Nephron (organoid): ENCODE measurements around the gene RGS9BP.
"Not testable (repeated sequence)": the region's sequence is repeated elsewhere in the genome, so short reads cannot be mapped to it uniquely, and the experiment has no call there.

Experiments used
- H3K27ac Mint-ChIP-seq, 3 experiments: 2 replicates each; pipeline ENCODE4 v1.8.0; 2020; ENCODE audit warnings: mixed read lengths in 3 of 3, mild to moderate bottlenecking in 2 of 3, moderate library complexity in 1 of 3
- H3K27me3 Mint-ChIP-seq: 2 replicates; pipeline ENCODE4 v1.8.0; 2021; ENCODE audit warnings: low read depth, mild to moderate bottlenecking, moderate library complexity, mixed read lengths
- H3K36me3 Mint-ChIP-seq: 2 replicates; pipeline ENCODE4 v1.8.0; 2020; ENCODE audit warnings: low read depth, mixed read lengths
- H3K4me1 Mint-ChIP-seq: 2 replicates; pipeline ENCODE4 v1.8.0; 2020; ENCODE audit warnings: mixed read lengths
- H3K4me3 Mint-ChIP-seq, 3 experiments: 2 replicates each; pipeline ENCODE4 v1.8.0; 2020; ENCODE audit warnings: mild to moderate bottlenecking in 3 of 3, mixed read lengths in 3 of 3, moderate library complexity in 2 of 3
- H3K9me3 Mint-ChIP-seq: 2 replicates; pipeline ENCODE4 v1.8.0; 2020; ENCODE audit warnings: mixed read lengths
- CTCF ChIP-seq, 3 experiments: fragments of 200-600 bp; sonication (generic); IDR thresholded peaks; one replicate each; pipeline ENCODE4 v1.5.0; 2021; ENCODE audit warnings: antibody characterized with exemption in 3 of 3; ENCODE audit not compliant: unreplicated experiment in 3 of 3

The RGS9BP gene

GRCh38 chr19:32691291-32691951 is 15.8 kb downstream of the RGS9BP start, which contains the start of gene NUDT19:
TSS of gene NUDT19 (plus strand) at chr19:32691821. CDS start at chr19:32691961, 140 bp downstream.
- TF ChIP-seq CTCF (IDR thresholded peaks at IDR 0.05; ENCODE audit: unreplicated experiment in 3 of 3): no peak
- Mint-ChIP-seq H3K36me3 (peaks cover 32% of the 10 kb centered on the region), H3K27ac (peak within 1 kb of the TSS; percentile 90 to 93 (median 91)), H3K27me3 (peaks cover 4% of the 10 kb centered on the region), H3K9me3 (peaks cover 17% of the 10 kb centered on the region), H3K4me3 (peak within 1 kb of the TSS; percentile 90 to 93 (median 92)), H3K4me1 (peaks cover 36% of the 10 kb centered on the region)

- Mint-ChIP-seq H3K4me3 (peak overlapping the region; percentile 90 to 93 (median 92)), H3K27me3 (peaks cover 4% of the 10 kb centered on the region), H3K4me1 (peaks cover 36% of the 10 kb centered on the region), H3K9me3 (peaks cover 21% of the 10 kb centered on the region), H3K27ac (peak overlapping the region in 2 of 3 experiments; percentile 90 to 91), H3K36me3 (peaks cover 38% of the 10 kb centered on the region)
- no peak for TF ChIP-seq CTCF (IDR thresholded peaks at IDR 0.05; ENCODE audit: unreplicated experiment in 3 of 3)
These were observed 16.5 kb downstream of the RGS9BP start for GRCh38 chr19:32691952-32692726.

- peaks cover 44% of the 10 kb centered on the region for H3K36me3 Mint-ChIP-seq
- H3K27me3 Mint-ChIP-seq: peaks cover 4% of the 10 kb centered on the region
- H3K9me3 Mint-ChIP-seq: peaks cover 26% of the 10 kb centered on the region
- H3K4me1 Mint-ChIP-seq: peaks cover 36% of the 10 kb centered on the region
- H3K27ac Mint-ChIP-seq: peak overlapping the region; percentile 90 to 93 (median 91)
- H3K4me3 Mint-ChIP-seq: peak overlapping the region; percentile 90 to 93 (median 92)
- no peak for TF ChIP-seq CTCF (IDR thresholded peaks at IDR 0.05; ENCODE audit: unreplicated experiment in 3 of 3)
These were observed 17.0 kb downstream of the RGS9BP start for GRCh38 chr19:32692727-32693061.

GRCh38 chr19:32693151-32694108 is 17.8 kb downstream of the RGS9BP start:
- H3K4me1 Mint-ChIP-seq: peaks cover 36% of the 10 kb centered on the region
- H3K36me3 Mint-ChIP-seq: peaks cover 51% of the 10 kb centered on the region
- not testable (repeated sequence) for H3K27me3 Mint-ChIP-seq

GRCh38 chr19:32694316-32694715 is 18.7 kb downstream of the RGS9BP start:
- not testable (repeated sequence) for H3K27me3 Mint-ChIP-seq
- Mint-ChIP-seq H3K27ac (peak overlapping the region; percentile 12 to 59 (median 19)), H3K9me3 (peaks cover 36% of the 10 kb centered on the region), H3K36me3 (peaks cover 60% of the 10 kb centered on the region), H3K4me3 (peak overlapping the region; percentile 90 to 93 (median 92)), H3K4me1 (peaks cover 36% of the 10 kb centered on the region)

More at GRCh38 chr19:32693151-32694108, 17.8 kb downstream of the RGS9BP start:
- Mint-ChIP-seq H3K27ac (peak overlapping the region; percentile 90 to 93 (median 91)), H3K4me3 (peak overlapping the region; percentile 90 to 93 (median 92)), H3K9me3 (peaks cover 30% of the 10 kb centered on the region)

- peaks cover 65% of the 10 kb centered on the region for H3K36me3 Mint-ChIP-seq
- not testable (repeated sequence) for H3K27me3 Mint-ChIP-seq
- H3K27ac Mint-ChIP-seq: peak overlapping the region in 2 of 3 experiments; percentile 19 to 59
- H3K9me3 Mint-ChIP-seq: peaks cover 39% of the 10 kb centered on the region
- H3K4me1 Mint-ChIP-seq: peaks cover 36% of the 10 kb centered on the region
- peak overlapping the region; percentile 90 to 93 (median 92) for H3K4me3 Mint-ChIP-seq
These were observed 19.2 kb downstream of the RGS9BP start for GRCh38 chr19:32694851-32695250.

GRCh38 chr19:32695506-32695905 is 19.9 kb downstream of the RGS9BP start:
- H3K27me3 Mint-ChIP-seq: not testable (repeated sequence)
- Mint-ChIP-seq H3K36me3 (peaks cover 72% of the 10 kb centered on the region), H3K9me3 (peaks cover 40% of the 10 kb centered on the region), H3K27ac (peak overlapping the region in 1 of 3 experiments; percentile 46), H3K4me3 (peak overlapping the region; percentile 36 to 58 (median 52)), H3K4me1 (peaks cover 36% of the 10 kb centered on the region)

GRCh38 chr19:32696771-32697170 is 21.1 kb downstream of the RGS9BP start:
- Mint-ChIP-seq H3K36me3 (peaks cover 82% of the 10 kb centered on the region), H3K9me3 (peaks cover 46% of the 10 kb centered on the region), H3K4me1 (peaks cover 27% of the 10 kb centered on the region)
- H3K27me3 Mint-ChIP-seq, H3K27ac Mint-ChIP-seq, H3K4me3 Mint-ChIP-seq: not testable (repeated sequence)

GRCh38 chr19:32700129-32700528 is 24.5 kb downstream of the RGS9BP start:
- Mint-ChIP-seq H3K36me3 (peaks cover 93% of the 10 kb centered on the region), H3K9me3 (peaks cover 60% of the 10 kb centered on the region)
- H3K27me3 Mint-ChIP-seq, H3K27ac Mint-ChIP-seq, H3K4me3 Mint-ChIP-seq, H3K4me1 Mint-ChIP-seq: not testable (repeated sequence)
